Heart left ventricle (tissue), 16 donors: Measurements from ENCODE around the gene CALR3. TPM values are rescaled to one million over a fixed set of nuclear protein-coding genes. Genes with fewer than 3 reads are reported as not detected.

Source experiments
- ATAC-seq, 4 donors: fragments of 200-7000 bp; cut with Tn5 transposase; one replicate each; pipeline ENCODE4 v1.9.1; 2020 to 2022; ENCODE audit warnings: moderate library complexity in 4 of 4, mild to moderate bottlenecking in 3 of 4, moderate number of reproducible peaks in 1 of 4
- DNase-seq, 5 donors: peaks; one replicate each; pipeline ENCODE4 v3.0.0-alpha.2; 2020
- H3K27ac ChIP-seq, 12 donors: fragments of 200-600 bp; sonication (generic) in 4 of 12; one replicate each; pipeline versions ENCODE4 v1.5.0 to v1.8.0; 2016 to 2022; ENCODE audit warnings: mild to moderate bottlenecking in 2 of 12
- H3K27me3 ChIP-seq, 9 donors: fragments of 200-600 bp; sonication (generic) in 2 of 9; one replicate each; pipeline versions ENCODE4 v1.5.1 to v1.8.0; 2016 to 2022; ENCODE audit warnings: mild to moderate bottlenecking in 3 of 9
- H3K36me3 ChIP-seq, 9 donors: fragments of 200-600 bp; sonication (generic) in 2 of 9; one replicate each; pipeline versions ENCODE4 v1.5.0 to v1.8.0; 2018 to 2022; ENCODE audit warnings: mild to moderate bottlenecking in 2 of 9
- H3K4me1 ChIP-seq, 12 donors: fragments of 200-600 bp; sonication (generic) in 4 of 12; one replicate each; pipeline versions ENCODE4 v1.5.0 to v1.8.0; 2016 to 2022; ENCODE audit warnings: mild to moderate bottlenecking in 3 of 12
- H3K4me3 ChIP-seq, 12 donors: fragments of 200-600 bp; sonication (generic) in 4 of 12; one replicate each; pipeline versions ENCODE4 v1.5.0 to v1.8.0; 2017 to 2022; ENCODE audit warnings: mild to moderate bottlenecking in 9 of 12, moderate library complexity in 4 of 12
- H3K9me3 ChIP-seq, 12 donors: fragments of 200-600 bp; sonication (generic) in 4 of 12; one replicate each; pipeline versions ENCODE4 v1.5.0 to v1.8.0; 2016 to 2022; ENCODE audit warnings: mild to moderate bottlenecking in 1 of 12
- POLR2A ChIP-seq, 2 donors: fragments of 450-650 bp; IDR thresholded peaks; one replicate each; pipeline ENCODE4 v1.6.1; 2017; ENCODE audit warnings: antibody characterized with exemption in 2 of 2, mild to moderate bottlenecking in 2 of 2, moderate library complexity in 2 of 2
- WGBS, 4 donors: extraction: QIAGEN DNeasy Blood & Tissue Kit in 2 of 4; methylation state at CpG; one replicate each; pipeline versions ENCODE4 v1.1.5 to v1.1.7; 2013 to 2018; 5-methylcytosine and 5-hydroxymethylcytosine counted together
- intact Hi-C, 10 donors: fragments of 100-400 bp; cut with DNase I; formaldehyde crosslinking; loops; one replicate each; pipeline versions ENCODE4 v1.11.1 to v1.14.2; 2022
- polyA plus RNA-seq, 2 donors: library from polyadenylated mRNA; stranded (reverse); fragments of 200-250 nt; gene quantifications; one replicate each; pipeline ENCODE4 v1.2.3, GENCODE V29; 2013
- total RNA-seq, 9 donors: library from RNA; depleted of rRNA in 2 of 9; stranded (reverse); fragments of >200 nt in 2 of 9; fragmentation: NEBNext Ultra II Directional in 3 of 9; extraction: Animal tissue kit (Norgen Biotek cat#: 25700) in 3 of 9; gene quantifications; one replicate each; pipeline versions ENCODE4 v1.1.0 to v1.2.4, GENCODE V29; 2016 to 2023
- TF ChIP-seq, protein P1 (sequence below), 12 donors: fragments of 200-600 bp; sonication (generic) in 4 of 12; IDR thresholded peaks; one replicate each; pipeline versions ENCODE4 v1.5.0 to v1.8.0; 2018 to 2022; ENCODE audit warnings: antibody characterized with exemption in 12 of 12, mild to moderate bottlenecking in 5 of 12
- donor health status: ischemic (EF 13 %, LVEDD 7.1; RV severe dilation, severe dysfunction).
- donor health status: healthy with polysubstance abuse.
- donor health status: DM: no; HTN: yes; CAD: no.
- donor health status: DM: no; HTN: no; CAD: no.
- donor health status: ischemic (EF 25% LVEDD 6.9; RV normal size, moderate dysfunction).
- donor health status: ischemic (EF 25% LVEDD 5.7; RV mildly dilated, moderate dysfunction).
- donor health status: healthy.
- donor health status: DM: yes; HTN: yes; CAD: no.
- donor health status: ischemic (EF 35%, LVEDD 5.7; RV mildly dilated, moderate dysfunction).
- donor health status: nonischemic (EF 11% LVEDD 7.7; RV severe dilation, severe dysfunction).
- donor health status: DM: yes; HTN: yes; CAD: no.
- donor health status: PGD.
- donor health status: ischemic (EF 29% LVEDD 5.4; RV normal size, mild dysfunction).
- donor health status: nonischemic (EF 23%, LVEDD 6.1; RV moderate dilation, normal function).

Gene CALR3
- total and polyA plus RNA-seq, 11 donors = not detected

GRCh38 chr19:16482745-16483144 lies 13.2 kb downstream of the CALR3 start:
- Histone ChIP-seq H3K27ac (no peak overlapping the region), H3K4me1 (no peaks in the 10 kb centered on the region), H3K36me3 (no peaks in the 10 kb centered on the region), H3K4me3 (no peak overlapping the region), H3K27me3 (no peaks in the 10 kb centered on the region), H3K9me3 (no peaks in the 10 kb centered on the region)
- DNase-seq (no peak), ATAC-seq (no peak)
- no peak for TF ChIP-seq POLR2A (IDR thresholded peaks at IDR 0.05)
- TF ChIP-seq, protein P1, sequence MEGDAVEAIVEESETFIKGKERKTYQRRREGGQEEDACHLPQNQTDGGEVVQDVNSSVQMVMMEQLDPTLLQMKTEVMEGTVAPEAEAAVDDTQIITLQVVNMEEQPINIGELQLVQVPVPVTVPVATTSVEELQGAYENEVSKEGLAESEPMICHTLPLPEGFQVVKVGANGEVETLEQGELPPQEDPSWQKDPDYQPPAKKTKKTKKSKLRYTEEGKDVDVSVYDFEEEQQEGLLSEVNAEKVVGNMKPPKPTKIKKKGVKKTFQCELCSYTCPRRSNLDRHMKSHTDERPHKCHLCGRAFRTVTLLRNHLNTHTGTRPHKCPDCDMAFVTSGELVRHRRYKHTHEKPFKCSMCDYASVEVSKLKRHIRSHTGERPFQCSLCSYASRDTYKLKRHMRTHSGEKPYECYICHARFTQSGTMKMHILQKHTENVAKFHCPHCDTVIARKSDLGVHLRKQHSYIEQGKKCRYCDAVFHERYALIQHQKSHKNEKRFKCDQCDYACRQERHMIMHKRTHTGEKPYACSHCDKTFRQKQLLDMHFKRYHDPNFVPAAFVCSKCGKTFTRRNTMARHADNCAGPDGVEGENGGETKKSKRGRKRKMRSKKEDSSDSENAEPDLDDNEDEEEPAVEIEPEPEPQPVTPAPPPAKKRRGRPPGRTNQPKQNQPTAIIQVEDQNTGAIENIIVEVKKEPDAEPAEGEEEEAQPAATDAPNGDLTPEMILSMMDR (IDR thresholded peaks at IDR 0.05) = no peak
- 80 to 94% (median 86%) methylated on average over 7 of the region's 7 CpGs for WGBS, 4 donors
- intact Hi-C loops = no loop called here

DNA sequence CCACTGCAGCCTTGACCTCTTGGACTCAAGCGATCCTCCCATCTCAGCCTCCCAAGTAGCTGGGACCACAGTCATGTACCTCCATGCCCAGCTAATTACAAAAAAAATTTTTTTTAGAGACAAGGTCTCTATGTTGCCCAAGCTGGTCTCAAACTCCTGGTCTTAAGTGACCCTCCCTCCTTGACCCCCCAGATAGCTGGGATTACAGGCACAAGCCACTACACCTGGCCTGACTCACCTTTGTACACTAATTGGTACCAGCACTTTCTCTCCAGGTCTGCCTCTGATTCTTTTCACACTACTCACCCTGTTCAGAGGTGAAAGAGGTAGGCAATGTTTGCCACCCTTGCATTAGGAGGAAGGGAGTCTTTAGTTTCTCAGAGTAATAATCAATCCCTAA lies 18.7 kb downstream of the CALR3 start:
- intact Hi-C loops = no loop called here
- 93 to 100% (median 97%) methylated on average over 1 of the region's 1 CpG for WGBS, 4 donors
- Histone ChIP-seq H3K4me1 (peaks cover 0 to 6% (median 0%) of the 10 kb centered on the region in 12 donors), H3K27ac (no peak overlapping the region), H3K27me3 (no peaks in the 10 kb centered on the region), H3K9me3 (peaks cover 0 to 7% (median 0%) of the 10 kb centered on the region in 12 donors), H3K4me3 (no peak overlapping the region), H3K36me3 (no peaks in the 10 kb centered on the region)
- no peak for DNase-seq
- no peak for TF ChIP-seq POLR2A (IDR thresholded peaks at IDR 0.05)
- TF ChIP-seq, protein P1 (IDR thresholded peaks at IDR 0.05) = no peak
- ATAC-seq = no peak

- 43 to 52% (median 46%) methylated on average over 3 of the region's 3 CpGs for WGBS, 4 donors
- Histone ChIP-seq H3K27me3 (no peaks in the 10 kb centered on the region), H3K9me3 (peaks cover 0 to 7% (median 0%) of the 10 kb centered on the region in 12 donors), H3K36me3 (no peaks in the 10 kb centered on the region), H3K4me3 (no peak overlapping the region), H3K27ac (no peak overlapping the region), H3K4me1 (peaks cover 0 to 8% (median 0%) of the 10 kb centered on the region in 12 donors)
- DNase-seq (no peak), ATAC-seq (no peak)
- intact Hi-C loops = no loop called here
- no peak for TF ChIP-seq POLR2A (IDR thresholded peaks at IDR 0.05)
- TF ChIP-seq, protein P1 (IDR thresholded peaks at IDR 0.05) = no peak
Measured at GRCh38 chr19:16476401-16476800, 19.6 kb downstream of the CALR3 start.

GRCh38 chr19:16473875-16474392 lies 22.0 kb downstream of the CALR3 start:
- Histone ChIP-seq H3K36me3 (no peaks in the 10 kb centered on the region), H3K9me3 (peaks cover 0 to 7% (median 0%) of the 10 kb centered on the region in 12 donors), H3K4me1 (peaks cover 6 to 31% (median 21%) of the 10 kb centered on the region in 12 donors), H3K27me3 (no peaks in the 10 kb centered on the region), H3K27ac (no peak overlapping the region), H3K4me3 (no peak overlapping the region)
- no peak for ATAC-seq
- TF ChIP-seq, protein P1 (IDR thresholded peaks at IDR 0.05) = no peak
- no peak for TF ChIP-seq POLR2A (IDR thresholded peaks at IDR 0.05)
- no peak for DNase-seq
- 59 to 71% (median 69%) methylated on average over 13 of the region's 13 CpGs for WGBS, 4 donors
- intact Hi-C loops = no loop called here
